HUES48 (cell line): ENCODE data around the gene NREP.
A peak's percentile ranks its signal among the peaks of the same experiment; 100 is the strongest.
"Not testable (repeated sequence)": the region's sequence is repeated elsewhere in the genome, so short reads cannot be mapped to it uniquely, and the experiment has no call there.

Source experiments
- H3K27ac ChIP-seq: one replicate; pipeline ENCODE4 v1.7.0; 2013; ENCODE audit warnings: low read depth, low read length, inconsistent platforms
- H3K27me3 ChIP-seq: 2 replicates; pipeline ENCODE4 v1.6.1; 2013; ENCODE audit warnings: mild to moderate bottlenecking, low read length; ENCODE audit not compliant: control insufficient read depth, insufficient read depth
- H3K36me3 ChIP-seq: 2 replicates; pipeline ENCODE4 v1.6.1; 2013; ENCODE audit warnings: low read length; ENCODE audit not compliant: control insufficient read depth, insufficient read depth
- H3K4me1 ChIP-seq: 2 replicates; pipeline ENCODE4 v1.6.1; 2013; ENCODE audit warnings: mild to moderate bottlenecking, low read length; ENCODE audit not compliant: control insufficient read depth, insufficient read depth
- H3K4me3 ChIP-seq: 2 replicates; pipeline ENCODE4 v1.5.1; 2013; ENCODE audit warnings: mild to moderate bottlenecking, low read depth, low read length
- H3K9ac ChIP-seq: 2 replicates; pipeline ENCODE4 v1.6.1; 2013; ENCODE audit warnings: mild to moderate bottlenecking, low read depth, low read length, moderate library complexity
- H3K9me3 ChIP-seq: 2 replicates; pipeline ENCODE4 v1.6.1; 2013; ENCODE audit warnings: low read length; ENCODE audit not compliant: control insufficient read depth, insufficient read depth

Gene NREP

DNA sequence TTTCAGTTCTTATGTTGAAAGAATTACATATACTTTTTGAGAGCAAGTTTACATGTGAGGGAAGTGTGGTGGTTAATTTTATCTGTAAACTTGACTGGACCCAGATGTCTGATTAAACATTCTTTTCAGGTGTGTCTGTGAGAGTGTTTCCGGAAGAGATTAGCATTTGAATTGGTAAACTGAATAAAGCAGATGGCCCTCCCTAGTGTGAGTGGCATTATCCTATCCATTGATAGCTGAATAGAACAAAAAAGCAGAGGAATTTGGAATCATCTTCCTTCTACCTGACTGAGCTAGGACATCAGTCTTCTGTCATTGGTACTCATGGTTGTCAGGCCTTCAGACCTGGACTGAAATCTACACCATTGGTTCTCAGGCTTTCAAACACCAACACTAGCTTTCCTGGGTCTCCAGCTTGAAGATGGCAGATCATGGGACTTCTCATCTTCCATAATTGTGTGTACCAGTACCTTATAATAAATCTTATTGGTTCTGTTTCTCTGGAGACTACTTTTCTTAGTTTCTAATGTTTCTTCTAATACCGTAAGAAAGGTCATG is 36.6 kb downstream of the NREP start:
- Histone ChIP-seq H3K9me3 (no peaks in the 10 kb centered on the region), H3K27me3 (no peaks in the 10 kb centered on the region), H3K4me1 (peaks cover 25% of the 10 kb centered on the region), H3K4me3 (peak overlapping the region; percentile 36), H3K27ac (peak overlapping the region; percentile 7), H3K36me3 (no peaks in the 10 kb centered on the region), H3K9ac (no peak overlapping the region)

DNA sequence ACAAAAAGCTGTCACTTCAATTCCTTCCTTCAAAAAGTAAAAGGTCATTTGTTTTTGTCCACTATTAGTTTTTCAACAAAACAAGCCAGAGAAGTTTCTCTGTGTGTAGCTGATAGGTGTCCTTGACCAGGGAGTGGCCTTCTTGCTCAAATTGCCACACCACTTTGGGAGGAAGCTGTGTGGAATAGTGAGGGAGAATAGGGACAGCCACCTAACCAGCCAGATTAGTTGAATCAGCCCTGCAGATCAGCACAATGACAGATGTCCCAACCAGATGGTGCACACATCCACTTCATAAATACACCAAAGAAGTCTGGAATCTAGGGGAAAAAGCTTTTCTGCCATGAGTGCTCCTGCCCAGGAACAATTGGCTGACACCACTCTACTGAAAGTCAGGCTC is 37.2 kb downstream of the NREP start:
- Histone ChIP-seq H3K27me3 (no peaks in the 10 kb centered on the region), H3K9me3 (peaks cover 1% of the 10 kb centered on the region; the same call in 1 of the 2 replicates), H3K9ac (no peak overlapping the region), H3K4me3 (no peak overlapping the region), H3K36me3 (no peaks in the 10 kb centered on the region), H3K4me1 (peaks cover 25% of the 10 kb centered on the region), H3K27ac (peak overlapping the region; percentile 57)

DNA sequence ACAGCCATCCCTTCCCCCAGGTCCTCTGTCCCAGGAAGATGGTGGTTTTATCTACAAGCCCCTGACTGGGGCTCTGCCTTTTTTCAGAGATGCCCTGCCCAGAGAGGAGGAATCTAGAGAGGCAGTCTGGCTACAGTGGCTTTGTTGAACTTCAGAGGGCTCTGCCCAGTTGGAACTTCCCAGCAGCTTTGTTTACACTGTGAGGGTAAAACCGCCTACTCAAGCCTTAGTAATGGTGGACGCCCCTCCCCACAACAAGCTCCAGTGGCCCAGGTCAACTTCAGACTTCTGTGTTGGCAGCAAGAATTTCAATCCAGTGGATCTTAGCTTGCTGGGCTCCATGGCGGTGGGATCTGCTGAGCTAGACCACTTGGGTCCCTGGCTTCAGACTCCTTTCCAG is 40.2 kb downstream of the NREP start:
- H3K9ac ChIP-seq, H3K4me3 ChIP-seq, H3K36me3 ChIP-seq, H3K9me3 ChIP-seq, H3K27me3 ChIP-seq, H3K27ac ChIP-seq: not testable (repeated sequence)
- peaks cover 19% of the 10 kb centered on the region for H3K4me1 ChIP-seq

DNA sequence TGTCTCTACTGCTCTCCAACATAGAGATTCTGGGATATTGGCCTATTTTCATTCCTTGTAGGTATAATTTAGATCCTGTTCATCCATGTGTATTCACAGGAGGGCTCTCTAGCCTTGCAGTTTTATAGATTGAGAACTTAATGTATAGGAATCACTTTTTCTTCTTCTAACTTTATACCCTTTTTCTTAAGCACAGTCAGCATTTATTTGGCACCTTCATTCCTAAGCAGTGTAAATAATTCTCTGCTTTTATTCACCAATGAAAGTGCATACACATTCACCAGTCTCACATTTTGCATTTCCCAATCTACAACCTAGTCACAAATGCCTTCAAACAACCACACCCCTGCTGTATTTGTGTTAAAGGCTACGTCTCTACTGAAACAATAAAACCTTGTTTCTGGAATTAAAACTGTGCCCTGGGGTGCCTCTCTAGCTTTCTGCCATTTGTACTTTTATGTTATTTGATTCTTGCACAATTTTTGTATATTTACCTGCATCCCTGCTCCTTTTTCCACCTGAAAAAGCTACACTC is 49.3 kb downstream of the NREP start:
- H3K9ac ChIP-seq = no peak overlapping the region
- H3K27ac ChIP-seq = no peak overlapping the region
- H3K4me1 ChIP-seq = 0 out of 2 replicates have a peak, but pooled peaks cover 3% of the 10 kb centered on the region
- H3K36me3 ChIP-seq = no peaks in the 10 kb centered on the region
- no peak overlapping the region for H3K4me3 ChIP-seq
- no peaks in the 10 kb centered on the region for H3K9me3 ChIP-seq
- H3K27me3 ChIP-seq = no peaks in the 10 kb centered on the region

DNA sequence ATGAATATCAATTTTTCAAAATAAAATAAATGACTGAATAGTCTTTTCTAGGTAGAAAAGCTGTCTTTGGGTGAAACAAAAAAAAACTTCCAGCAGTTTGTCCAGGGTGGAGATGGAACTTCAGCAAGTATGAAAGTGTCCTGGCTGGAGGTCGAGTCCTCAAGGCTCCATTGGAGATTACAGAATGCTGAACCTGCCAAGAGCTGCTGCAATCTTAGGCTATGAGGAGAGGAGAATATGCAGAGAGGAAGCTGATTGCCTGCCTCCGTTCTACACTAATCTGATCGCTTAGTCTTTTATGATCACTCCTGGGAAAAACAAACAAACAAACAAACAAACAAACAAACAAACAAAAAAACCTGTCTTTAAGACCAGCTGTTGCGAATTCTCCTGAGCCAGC is 50.6 kb downstream of the NREP start:
- H3K27me3 ChIP-seq = no peaks in the 10 kb centered on the region
- no peak overlapping the region for H3K4me3 ChIP-seq
- H3K9ac ChIP-seq = no peak overlapping the region
- no peaks in the 10 kb centered on the region for H3K9me3 ChIP-seq
- 0 out of 2 replicates have a peak, but pooled peaks cover 3% of the 10 kb centered on the region for H3K4me1 ChIP-seq
- H3K36me3 ChIP-seq = no peaks in the 10 kb centered on the region
- H3K27ac ChIP-seq = no peak overlapping the region

DNA sequence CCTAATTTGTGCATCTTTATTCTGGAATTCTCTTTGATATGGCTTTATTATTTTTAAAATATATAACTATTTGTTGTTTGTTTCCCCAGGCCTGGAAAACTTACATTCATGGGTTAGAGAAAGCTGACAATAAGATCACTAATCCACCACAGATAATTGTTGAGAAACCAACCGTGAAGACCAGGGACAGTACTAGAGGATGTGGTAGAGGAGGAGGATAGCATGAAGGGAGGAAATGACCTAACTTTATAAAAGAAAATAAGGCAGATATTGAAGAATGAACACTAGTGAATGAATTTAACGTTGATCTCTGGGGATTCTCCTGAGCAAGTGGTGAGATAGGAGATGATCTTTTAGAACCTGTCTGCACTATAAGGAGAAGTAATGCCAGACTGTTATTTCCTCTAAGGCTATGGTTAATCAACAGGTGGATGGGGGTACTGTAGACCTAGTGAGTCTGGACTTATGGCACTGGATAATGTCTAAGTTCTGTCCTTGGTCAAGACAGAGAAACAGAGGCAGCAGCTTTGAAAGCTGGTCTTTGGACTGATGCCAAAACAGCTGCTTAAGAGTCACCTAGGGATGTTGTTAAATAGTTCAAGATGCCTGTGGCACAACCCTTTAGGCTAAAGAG is 52.4 kb downstream of the NREP start:
- Histone ChIP-seq H3K27me3 (no peaks in the 10 kb centered on the region), H3K4me1 (0 out of 2 replicates have a peak, but pooled peaks cover 3% of the 10 kb centered on the region), H3K9ac (no peak overlapping the region), H3K36me3 (no peaks in the 10 kb centered on the region), H3K4me3 (no peak overlapping the region), H3K27ac (no peak overlapping the region), H3K9me3 (no peaks in the 10 kb centered on the region)

DNA sequence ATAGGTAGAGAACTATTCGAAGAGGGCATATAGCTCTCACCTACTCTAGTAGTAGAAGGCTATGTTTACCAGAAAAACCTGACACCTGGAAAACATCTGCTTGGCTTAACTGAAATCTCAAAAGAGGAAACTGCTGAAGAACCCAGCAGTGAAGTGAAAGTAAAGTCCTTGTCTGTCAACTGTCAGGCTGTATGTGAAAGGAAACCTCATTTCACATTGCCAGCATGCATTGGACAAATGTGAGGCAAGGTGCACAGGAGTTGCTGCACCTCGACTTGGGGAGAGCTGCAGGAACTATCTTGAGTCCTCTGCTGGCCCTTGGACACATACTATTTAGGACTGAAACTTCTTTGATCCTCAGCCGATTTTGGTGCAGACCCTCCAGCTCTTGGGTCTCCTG is 53.3 kb downstream of the NREP start:
- Histone ChIP-seq H3K4me1 (0 out of 2 replicates have a peak, but pooled peaks cover 3% of the 10 kb centered on the region), H3K36me3 (no peaks in the 10 kb centered on the region), H3K4me3 (no peak overlapping the region), H3K9ac (no peak overlapping the region), H3K9me3 (no peaks in the 10 kb centered on the region), H3K27me3 (no peaks in the 10 kb centered on the region), H3K27ac (no peak overlapping the region)

DNA sequence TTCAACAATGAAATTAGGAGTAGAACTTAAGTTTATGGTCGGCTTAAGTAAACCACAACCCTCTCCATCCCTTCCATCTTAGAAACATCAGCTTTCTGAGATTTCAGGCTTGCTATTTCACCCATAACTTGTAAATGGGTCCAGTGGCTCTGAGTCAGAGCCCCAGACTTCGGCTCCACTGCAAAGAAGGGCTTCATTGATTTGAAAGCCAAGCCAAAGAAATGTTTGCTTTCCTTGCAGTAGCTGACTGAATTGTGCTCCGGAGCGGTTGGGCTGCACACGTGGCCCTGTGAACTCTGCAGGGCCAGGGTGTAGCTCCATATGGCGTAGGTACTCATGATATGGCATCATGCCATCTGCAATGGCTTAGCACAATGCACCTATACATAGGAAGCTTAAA is 57.0 kb downstream of the NREP start:
- Histone ChIP-seq H3K27me3 (no peaks in the 10 kb centered on the region), H3K27ac (no peak overlapping the region), H3K4me1 (peaks cover 8% of the 10 kb centered on the region; the same call in 1 of the 2 replicates), H3K4me3 (no peak overlapping the region), H3K36me3 (no peaks in the 10 kb centered on the region), H3K9me3 (no peaks in the 10 kb centered on the region), H3K9ac (no peak overlapping the region)

DNA sequence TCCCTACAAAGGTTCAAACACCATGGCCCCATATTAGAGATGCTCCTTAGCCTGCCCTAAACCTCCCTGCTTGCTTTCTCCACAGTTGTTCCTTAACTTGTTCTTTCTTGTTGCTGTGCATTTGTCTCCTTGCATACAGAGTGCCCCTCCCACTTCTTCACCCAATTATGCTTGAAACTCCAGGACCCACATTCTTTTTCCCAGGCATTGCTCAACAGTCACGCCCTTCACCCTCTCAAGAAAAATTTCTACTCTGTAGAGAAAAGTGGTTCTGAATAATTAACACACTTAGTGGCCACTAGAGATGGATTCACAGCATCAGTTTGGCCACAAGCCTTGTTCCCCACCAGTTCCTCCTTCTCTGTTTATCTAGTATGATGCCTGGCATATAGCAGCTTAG is 57.7 kb downstream of the NREP start:
- no peaks in the 10 kb centered on the region for H3K27me3 ChIP-seq
- no peak overlapping the region for H3K4me3 ChIP-seq
- H3K4me1 ChIP-seq = peaks cover 8% of the 10 kb centered on the region; the same call in 1 of the 2 replicates
- H3K9me3 ChIP-seq = no peaks in the 10 kb centered on the region
- H3K27ac ChIP-seq = no peak overlapping the region
- no peaks in the 10 kb centered on the region for H3K36me3 ChIP-seq
- no peak overlapping the region for H3K9ac ChIP-seq

DNA sequence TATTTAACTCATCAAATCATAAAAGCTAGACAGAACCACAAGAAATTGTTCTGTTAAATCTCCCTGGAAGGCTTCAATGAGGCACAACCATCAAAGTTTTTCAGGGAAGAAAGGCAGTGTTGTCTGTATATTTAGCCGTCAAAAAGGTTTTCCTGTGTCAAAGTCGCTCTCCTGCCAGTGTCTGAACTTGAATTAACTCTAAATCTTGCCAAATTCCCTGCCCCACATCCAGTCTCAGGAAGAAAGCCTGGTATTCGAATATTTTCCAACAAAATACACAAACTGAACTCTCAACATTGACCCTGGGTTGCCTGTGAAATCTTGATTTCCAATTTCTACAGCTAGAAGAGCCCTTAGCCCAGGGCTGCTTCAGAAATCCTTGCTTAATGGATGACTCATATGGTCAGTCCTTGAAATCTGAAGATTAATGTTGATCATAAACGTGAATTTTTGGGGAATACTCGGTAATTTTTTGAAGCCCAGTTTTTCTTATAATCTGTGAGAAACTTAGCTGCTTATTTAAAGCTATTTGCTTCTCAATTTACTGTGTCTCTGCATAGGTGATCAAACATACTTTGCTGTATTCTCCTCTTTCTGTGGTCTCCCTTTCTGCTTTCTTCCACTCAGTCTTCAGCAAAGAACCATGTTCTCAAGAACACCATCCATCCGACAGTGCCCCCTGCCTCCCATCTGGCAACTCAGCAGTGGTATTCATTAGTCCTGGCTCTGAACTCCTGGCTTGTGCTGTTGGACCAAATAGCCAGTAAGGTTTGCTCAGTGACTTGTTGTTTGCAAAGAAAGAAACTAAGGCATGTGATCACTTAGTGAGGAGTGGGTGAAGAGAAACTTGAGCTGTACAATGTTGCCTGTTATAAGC is 58.9 kb downstream of the NREP start:
- Histone ChIP-seq H3K4me3 (no peak overlapping the region), H3K9me3 (no peaks in the 10 kb centered on the region), H3K27ac (no peak overlapping the region), H3K27me3 (no peaks in the 10 kb centered on the region), H3K9ac (no peak overlapping the region), H3K4me1 (peaks cover 8% of the 10 kb centered on the region; the same call in 1 of the 2 replicates), H3K36me3 (no peaks in the 10 kb centered on the region)

DNA sequence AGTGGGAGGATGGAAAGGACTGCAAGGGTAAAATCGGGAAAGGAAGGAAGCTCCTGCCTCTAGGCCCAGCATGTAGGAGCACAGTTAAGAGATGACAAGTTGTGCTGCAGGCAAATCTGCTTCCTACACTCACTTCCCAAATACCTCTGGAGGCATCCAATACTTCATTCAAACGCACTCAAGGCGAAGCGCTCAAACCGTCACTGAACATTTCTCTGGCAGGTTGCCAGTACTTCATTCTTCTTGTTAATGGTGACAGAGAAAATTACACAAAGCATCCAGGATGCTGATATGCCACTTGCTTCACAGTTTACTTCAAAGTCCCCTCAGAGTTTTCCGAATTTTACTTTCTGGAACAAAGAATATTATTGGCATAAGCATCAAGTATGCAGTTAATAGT is 59.8 kb downstream of the NREP start:
- H3K4me3 ChIP-seq = no peak overlapping the region
- peaks cover 8% of the 10 kb centered on the region; the same call in 1 of the 2 replicates for H3K4me1 ChIP-seq

More for the DNA sequence above, 59.8 kb downstream of the NREP start:
- H3K27me3 ChIP-seq = no peaks in the 10 kb centered on the region
- no peak overlapping the region for H3K9ac ChIP-seq
- H3K27ac ChIP-seq = no peak overlapping the region
- no peaks in the 10 kb centered on the region for H3K36me3 ChIP-seq
- no peaks in the 10 kb centered on the region for H3K9me3 ChIP-seq
